Stimulated activated naive B cell treated with anti-CD40 and anti-IgM and Interleukin-4, amounts not matched to agents 10 μg/mL and 1 μg/mL and 100 μg/mL, for 72 hours (primary cell): ENCODE data around the gene HS6ST3.

Source experiments
- ATAC-seq, 2 donors: fragments of 150-1000 bp; cut with Tn5 transposase; replicated peaks; 2 replicates each; pipeline ENCODE4 v1.10.0; 2021; ENCODE audit warnings: moderate library complexity in 1 of 2
- DNase-seq: peaks from one replicate; pipeline ENCODE4 v3.0.0; 2021
- H3K27ac Mint-ChIP-seq: one replicate; pipeline ENCODE4 v1.8.0; 2022; ENCODE audit warnings: mild to moderate bottlenecking, mixed read lengths
- H3K27me3 Mint-ChIP-seq, 2 donors: one replicate each; pipeline ENCODE4 v1.8.0; 2022; ENCODE audit warnings: mixed read lengths in 2 of 2
- H3K36me3 Mint-ChIP-seq, 2 donors: one replicate each; pipeline ENCODE4 v1.8.0; 2022; ENCODE audit warnings: mixed read lengths in 2 of 2, mild to moderate bottlenecking in 1 of 2
- H3K4me1 Mint-ChIP-seq, 2 donors: one replicate each; pipeline ENCODE4 v1.8.0; 2022; ENCODE audit warnings: mixed read lengths in 2 of 2, mild to moderate bottlenecking in 1 of 2
- H3K4me3 Mint-ChIP-seq, 2 donors: one replicate each; pipeline ENCODE4 v1.8.0; 2022; ENCODE audit warnings: mild to moderate bottlenecking in 2 of 2, mixed read lengths in 2 of 2, moderate library complexity in 1 of 2
- H3K9me3 Mint-ChIP-seq, 2 donors: one replicate each; pipeline ENCODE4 v1.8.0; 2022; ENCODE audit warnings: mixed read lengths in 2 of 2, mild to moderate bottlenecking in 1 of 2

The HS6ST3 gene

GRCh38 chr13:96573563-96573962 is 483.7 kb downstream of the HS6ST3 start:
- H3K4me1 Mint-ChIP-seq = no peaks in the 10 kb centered on the region
- H3K36me3 Mint-ChIP-seq = no peaks in the 10 kb centered on the region
- no peak overlapping the region for H3K27ac Mint-ChIP-seq
- H3K27me3 Mint-ChIP-seq = no peaks in the 10 kb centered on the region
- H3K9me3 Mint-ChIP-seq = peaks cover 0 to 3% of the 10 kb centered on the region in 2 donors
- ATAC-seq (no peak), DNase-seq (no peak)
- H3K4me3 Mint-ChIP-seq = no peak overlapping the region

GRCh38 chr13:96575423-96576320 is 485.8 kb downstream of the HS6ST3 start:
- no peaks in the 10 kb centered on the region for H3K4me1 Mint-ChIP-seq
- H3K27ac Mint-ChIP-seq = no peak overlapping the region
- H3K36me3 Mint-ChIP-seq = no peaks in the 10 kb centered on the region
- no peaks in the 10 kb centered on the region for H3K27me3 Mint-ChIP-seq
- DNase-seq = no peak
- H3K9me3 Mint-ChIP-seq = peaks cover 0 to 3% of the 10 kb centered on the region in 2 donors
- ATAC-seq = no peak
- no peak overlapping the region for H3K4me3 Mint-ChIP-seq

- ATAC-seq (no peak), DNase-seq (no peak)
- no peaks in the 10 kb centered on the region for H3K27me3 Mint-ChIP-seq
- H3K4me1 Mint-ChIP-seq = no peaks in the 10 kb centered on the region
- H3K9me3 Mint-ChIP-seq = peaks cover 11 to 15% of the 10 kb centered on the region in 2 donors
- no peaks in the 10 kb centered on the region for H3K36me3 Mint-ChIP-seq
- H3K27ac Mint-ChIP-seq = no peak overlapping the region
- H3K4me3 Mint-ChIP-seq = no peak overlapping the region
These were observed 491.8 kb downstream of the HS6ST3 start for GRCh38 chr13:96581741-96582140.

GRCh38 chr13:96615252-96615651 is 525.3 kb downstream of the HS6ST3 start:
- no peaks in the 10 kb centered on the region for H3K36me3 Mint-ChIP-seq
- H3K27ac Mint-ChIP-seq = no peak overlapping the region
- DNase-seq = no peak
- H3K27me3 Mint-ChIP-seq = no peaks in the 10 kb centered on the region
- H3K4me1 Mint-ChIP-seq = no peaks in the 10 kb centered on the region
- ATAC-seq = no peak
- no peak overlapping the region for H3K4me3 Mint-ChIP-seq
- peaks cover 0 to 6% of the 10 kb centered on the region in 2 donors for H3K9me3 Mint-ChIP-seq

- no peak for ATAC-seq
- no peak overlapping the region for H3K4me3 Mint-ChIP-seq
- peaks cover 4 to 7% of the 10 kb centered on the region in 2 donors for H3K9me3 Mint-ChIP-seq
- no peak for DNase-seq
- no peak overlapping the region for H3K27ac Mint-ChIP-seq
- H3K4me1 Mint-ChIP-seq = no peaks in the 10 kb centered on the region
- H3K27me3 Mint-ChIP-seq = no peaks in the 10 kb centered on the region
- H3K36me3 Mint-ChIP-seq = no peaks in the 10 kb centered on the region
These were observed 527.6 kb downstream of the HS6ST3 start for GRCh38 chr13:96617528-96617927.

- H3K36me3 Mint-ChIP-seq = no peaks in the 10 kb centered on the region
- H3K27ac Mint-ChIP-seq = no peak overlapping the region
- H3K4me1 Mint-ChIP-seq = no peaks in the 10 kb centered on the region
These were observed 531.8 kb downstream of the HS6ST3 start for GRCh38 chr13:96621634-96622183.

GRCh38 chr13:96629331-96629730 is 539.4 kb downstream of the HS6ST3 start:
- Mint-ChIP-seq H3K4me1 (no peaks in the 10 kb centered on the region), H3K9me3 (peaks cover 3 to 5% of the 10 kb centered on the region in 2 donors), H3K27me3 (no peaks in the 10 kb centered on the region), H3K4me3 (no peak overlapping the region), H3K27ac (no peak overlapping the region), H3K36me3 (no peaks in the 10 kb centered on the region)
- DNase-seq (no peak), ATAC-seq (no peak)

More at GRCh38 chr13:96621634-96622183, 531.8 kb downstream of the HS6ST3 start:
- no peak overlapping the region for H3K4me3 Mint-ChIP-seq
- no peaks in the 10 kb centered on the region for H3K27me3 Mint-ChIP-seq
- DNase-seq = no peak
- no peak for ATAC-seq
- H3K9me3 Mint-ChIP-seq = peaks cover 4% of the 10 kb centered on the region in 2 donors

- Mint-ChIP-seq H3K4me1 (no peaks in the 10 kb centered on the region), H3K27ac (no peak overlapping the region), H3K4me3 (no peak overlapping the region), H3K36me3 (no peaks in the 10 kb centered on the region), H3K9me3 (peaks cover 9% of the 10 kb centered on the region in 2 donors), H3K27me3 (no peaks in the 10 kb centered on the region)
- DNase-seq (no peak), ATAC-seq (no peak)
These were observed 542.8 kb downstream of the HS6ST3 start for GRCh38 chr13:96632536-96633320.

GRCh38 chr13:96636001-96636709 is 546.2 kb downstream of the HS6ST3 start:
- Mint-ChIP-seq H3K27ac (no peak overlapping the region), H3K4me3 (no peak overlapping the region), H3K36me3 (no peaks in the 10 kb centered on the region), H3K9me3 (peaks cover 4 to 16% of the 10 kb centered on the region in 2 donors), H3K27me3 (no peaks in the 10 kb centered on the region), H3K4me1 (no peaks in the 10 kb centered on the region)
- no peak for DNase-seq
- ATAC-seq = no peak

GRCh38 chr13:96637039-96637438 is 547.1 kb downstream of the HS6ST3 start:
- no peaks in the 10 kb centered on the region for H3K27me3 Mint-ChIP-seq
- H3K36me3 Mint-ChIP-seq = no peaks in the 10 kb centered on the region
- H3K4me3 Mint-ChIP-seq = no peak overlapping the region
- DNase-seq = no peak
- H3K4me1 Mint-ChIP-seq = no peaks in the 10 kb centered on the region
- no peak overlapping the region for H3K27ac Mint-ChIP-seq
- H3K9me3 Mint-ChIP-seq = peaks cover 4 to 16% of the 10 kb centered on the region in 2 donors
- no peak for ATAC-seq

- ATAC-seq = no peak
- no peak for DNase-seq
- no peaks in the 10 kb centered on the region for H3K36me3 Mint-ChIP-seq
- no peaks in the 10 kb centered on the region for H3K27me3 Mint-ChIP-seq
- H3K9me3 Mint-ChIP-seq = peaks cover 4 to 17% of the 10 kb centered on the region in 2 donors
- no peaks in the 10 kb centered on the region for H3K4me1 Mint-ChIP-seq
- H3K27ac Mint-ChIP-seq = no peak overlapping the region
- H3K4me3 Mint-ChIP-seq = no peak overlapping the region
These were observed 556.2 kb downstream of the HS6ST3 start for GRCh38 chr13:96646101-96646500.

- Mint-ChIP-seq H3K9me3 (peaks cover 4 to 15% of the 10 kb centered on the region in 2 donors), H3K36me3 (no peaks in the 10 kb centered on the region), H3K4me1 (no peaks in the 10 kb centered on the region), H3K27me3 (no peaks in the 10 kb centered on the region), H3K4me3 (no peak overlapping the region), H3K27ac (no peak overlapping the region)
- DNase-seq = no peak
- ATAC-seq = no peak
These were observed 556.8 kb downstream of the HS6ST3 start for GRCh38 chr13:96646515-96647211.

- peaks cover 0 to 7% of the 10 kb centered on the region in 2 donors for H3K9me3 Mint-ChIP-seq
- DNase-seq = no peak
- no peaks in the 10 kb centered on the region for H3K27me3 Mint-ChIP-seq
These were observed 560.5 kb downstream of the HS6ST3 start for GRCh38 chr13:96650301-96650886.

More at GRCh38 chr13:96650301-96650886, 560.5 kb downstream of the HS6ST3 start:
- H3K4me3 Mint-ChIP-seq = no peak overlapping the region
- H3K4me1 Mint-ChIP-seq = no peaks in the 10 kb centered on the region
- H3K36me3 Mint-ChIP-seq = no peaks in the 10 kb centered on the region
- H3K27ac Mint-ChIP-seq = no peak overlapping the region
- ATAC-seq = peak; percentile 91 to 96
